ES-I3 (cell line): ENCODE results near the gene ANO1.

Experiments used
- H3K36me3 ChIP-seq: 2 replicates; pipeline ENCODE4 v1.6.1; 2013; ENCODE audit warnings: mild to moderate bottlenecking, low read length, control low read depth, moderate library complexity; ENCODE audit not compliant: insufficient read depth
- H3K4me1 ChIP-seq: 2 replicates; pipeline ENCODE4 v1.6.1; 2013; ENCODE audit warnings: mild to moderate bottlenecking, control low read depth, low read length; ENCODE audit not compliant: insufficient read depth
- H3K9ac ChIP-seq: 2 replicates; pipeline ENCODE4 v1.6.1; 2013; ENCODE audit warnings: low read depth, mild to moderate bottlenecking, low read length, moderate library complexity
- H3K9me3 ChIP-seq: 2 replicates; pipeline ENCODE4 v1.6.1; 2013; ENCODE audit warnings: mild to moderate bottlenecking, low read length, moderate library complexity; ENCODE audit not compliant: control insufficient read depth, insufficient read depth

Gene ANO1

DNA sequence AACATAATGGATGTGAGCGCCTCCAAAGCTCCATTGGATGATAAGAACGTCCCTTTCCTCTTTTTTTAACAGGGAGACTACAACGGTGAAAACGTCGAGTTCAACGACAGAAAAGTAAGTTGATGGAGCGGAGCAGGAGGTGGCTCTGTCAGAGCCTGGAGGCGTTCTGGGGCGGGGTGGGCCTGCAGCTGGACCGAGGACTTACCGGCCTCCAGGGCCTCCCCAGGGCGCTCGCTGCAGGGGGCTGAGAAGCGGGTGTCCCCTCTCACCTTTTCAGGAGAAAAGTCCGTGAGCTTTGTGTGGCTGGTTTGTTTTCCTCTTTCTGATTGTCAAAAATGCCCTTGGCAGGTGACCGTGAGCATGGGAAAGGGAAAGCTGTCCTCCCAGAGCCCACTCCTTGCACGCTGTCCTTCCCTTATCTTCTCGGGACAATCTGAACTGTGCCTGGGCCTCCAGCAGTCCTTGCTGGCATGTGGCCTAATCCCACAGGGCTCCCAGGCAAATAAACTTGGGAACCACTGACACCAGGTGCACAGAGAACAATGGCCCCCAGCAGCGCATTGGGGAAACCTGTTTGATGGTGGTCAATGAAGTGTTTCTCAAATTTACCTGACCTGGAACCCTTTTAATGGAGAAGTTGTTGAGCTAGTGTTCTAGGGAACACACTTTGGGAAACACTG, 38.4 kb downstream of the ANO1 start:
- H3K4me1 ChIP-seq, result peaks cover 5% of the 10 kb centered on the region; the same call in 1 of the 2 replicates
- H3K9ac ChIP-seq, result no peak overlapping the region
- H3K9me3 ChIP-seq, result no peaks in the 10 kb centered on the region
- no peaks in the 10 kb centered on the region for H3K36me3 ChIP-seq

DNA sequence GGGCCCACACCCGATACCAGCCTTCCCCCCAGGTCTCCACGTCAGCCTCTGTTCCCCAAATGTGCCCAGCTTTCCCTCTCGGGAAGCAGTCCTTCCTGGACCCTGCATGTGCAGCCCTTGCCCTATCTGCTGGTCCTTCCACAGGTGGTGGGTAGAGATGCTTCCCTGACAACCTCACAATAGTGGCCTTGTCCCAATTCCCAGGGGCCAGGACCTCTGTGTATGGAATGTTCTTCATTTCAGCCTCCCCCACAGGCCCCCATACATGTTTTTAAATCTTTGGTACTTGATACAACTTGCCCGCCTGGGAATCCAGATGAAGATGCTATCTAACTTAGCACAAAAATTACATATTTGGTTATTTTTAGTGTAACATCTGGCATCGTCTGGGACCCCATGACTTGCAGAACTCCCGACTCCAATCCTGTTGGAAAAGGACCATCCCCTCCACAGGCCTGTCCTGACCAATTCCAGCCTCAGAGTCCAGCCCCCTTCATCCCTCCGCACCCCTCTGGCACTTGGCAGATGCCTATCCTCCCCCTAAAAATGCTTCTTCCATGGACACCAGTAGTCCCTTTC, 39.5 kb downstream of the ANO1 start:
- Histone ChIP-seq H3K4me1 (peaks cover 4% of the 10 kb centered on the region; the same call in 1 of the 2 replicates), H3K36me3 (no peaks in the 10 kb centered on the region)

GRCh38 chr11:70118642-70119041, 40.5 kb downstream of the ANO1 start:
- Histone ChIP-seq H3K9me3 (no peaks in the 10 kb centered on the region), H3K4me1 (peaks cover 14% of the 10 kb centered on the region; the same call in 1 of the 2 replicates), H3K36me3 (no peaks in the 10 kb centered on the region), H3K9ac (no peak overlapping the region)

More for the DNA sequence above, 39.5 kb downstream of the ANO1 start:
- no peaks in the 10 kb centered on the region for H3K9me3 ChIP-seq
- H3K9ac ChIP-seq, result no peak overlapping the region

DNA sequence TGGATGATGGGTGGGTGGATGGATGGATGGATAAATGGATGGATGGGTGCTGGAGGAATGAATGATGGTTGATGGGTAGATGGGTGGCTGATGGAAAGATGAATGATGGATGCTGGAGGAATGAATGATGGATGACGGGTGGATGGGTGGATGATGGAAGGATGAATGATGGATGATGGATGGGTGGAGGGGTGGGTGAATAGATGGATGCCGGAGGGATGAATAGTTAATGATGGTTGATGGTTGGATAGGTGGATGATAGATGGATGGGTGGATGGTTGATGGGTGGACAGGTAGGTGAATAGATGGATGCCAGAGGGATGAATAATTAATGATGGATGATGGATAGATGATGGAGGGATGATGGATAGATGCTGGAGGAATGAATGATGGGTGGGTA, 41.4 kb downstream of the ANO1 start:
- H3K4me1 ChIP-seq, result peaks cover 15% of the 10 kb centered on the region; the same call in 1 of the 2 replicates
- H3K9me3 ChIP-seq, result no peaks in the 10 kb centered on the region
- no peak overlapping the region for H3K9ac ChIP-seq
- H3K36me3 ChIP-seq, result no peaks in the 10 kb centered on the region

- no peaks in the 10 kb centered on the region for H3K9me3 ChIP-seq
- H3K4me1 ChIP-seq, result peaks cover 15% of the 10 kb centered on the region; the same call in 1 of the 2 replicates
- H3K36me3 ChIP-seq, result no peaks in the 10 kb centered on the region
- no peak overlapping the region for H3K9ac ChIP-seq
These were observed 42.6 kb downstream of the ANO1 start for GRCh38 chr11:70120674-70121073.

- Histone ChIP-seq H3K4me1 (peaks cover 16% of the 10 kb centered on the region; the same call in 1 of the 2 replicates), H3K36me3 (no peaks in the 10 kb centered on the region), H3K9me3 (no peaks in the 10 kb centered on the region), H3K9ac (no peak overlapping the region)
These were observed 44.5 kb downstream of the ANO1 start for GRCh38 chr11:70122490-70123198.

DNA sequence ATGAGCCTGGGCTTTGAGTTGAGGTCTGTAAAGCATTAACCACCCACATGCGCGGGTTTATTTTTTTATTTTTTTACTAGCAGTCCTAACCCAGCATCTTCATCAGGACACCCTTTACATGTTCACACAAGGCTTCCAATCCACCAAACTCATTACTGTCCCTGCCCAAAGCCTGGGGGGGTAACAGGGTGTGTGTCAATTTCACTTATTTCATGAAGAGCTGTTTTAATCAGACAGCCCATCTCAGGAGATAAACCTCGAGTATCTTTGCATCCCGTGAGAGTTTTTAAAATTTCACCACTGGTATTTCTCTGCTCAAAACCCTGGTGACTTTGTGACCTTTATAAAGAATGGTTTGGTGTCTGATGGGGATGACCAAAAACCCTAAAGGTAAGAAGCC, 45.6 kb downstream of the ANO1 start:
- Histone ChIP-seq H3K9me3 (no peaks in the 10 kb centered on the region), H3K36me3 (no peaks in the 10 kb centered on the region), H3K4me1 (peaks cover 27% of the 10 kb centered on the region), H3K9ac (no peak overlapping the region)

- Histone ChIP-seq H3K36me3 (no peaks in the 10 kb centered on the region), H3K9me3 (no peaks in the 10 kb centered on the region), H3K9ac (no peak overlapping the region), H3K4me1 (peaks cover 33% of the 10 kb centered on the region)
These were observed 46.3 kb downstream of the ANO1 start for GRCh38 chr11:70124321-70125000.

DNA sequence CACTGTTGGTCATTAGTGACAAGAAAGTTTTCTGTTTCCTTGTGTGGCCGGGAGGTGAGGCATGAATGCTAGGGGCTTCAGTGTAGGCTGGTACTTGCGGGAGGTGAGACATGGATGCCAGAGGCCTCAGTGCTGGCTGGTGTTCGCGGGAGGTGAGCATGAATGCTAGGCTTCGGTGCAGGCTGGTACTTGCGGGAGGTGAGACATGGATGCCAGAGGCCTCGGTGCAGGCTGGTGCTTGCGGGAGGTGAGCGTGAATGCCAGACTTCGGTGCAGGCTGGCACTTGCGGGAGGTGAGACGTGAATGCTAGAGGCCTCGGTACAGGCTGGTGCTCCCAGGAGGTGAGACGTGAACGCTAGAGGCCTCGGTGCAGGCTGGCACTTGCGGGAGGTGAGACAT, 48.4 kb downstream of the ANO1 start:
- Histone ChIP-seq H3K9ac (no peak overlapping the region), H3K36me3 (no peaks in the 10 kb centered on the region), H3K9me3 (no peaks in the 10 kb centered on the region), H3K4me1 (peaks cover 33% of the 10 kb centered on the region)

GRCh38 chr11:70127653-70128434, 49.7 kb downstream of the ANO1 start:
- Histone ChIP-seq H3K9ac (no peak overlapping the region), H3K9me3 (no peaks in the 10 kb centered on the region), H3K4me1 (peaks cover 28% of the 10 kb centered on the region), H3K36me3 (no peaks in the 10 kb centered on the region)

- Histone ChIP-seq H3K36me3 (no peaks in the 10 kb centered on the region), H3K4me1 (peaks cover 21% of the 10 kb centered on the region), H3K9me3 (no peaks in the 10 kb centered on the region), H3K9ac (no peak overlapping the region)
These were observed 50.4 kb downstream of the ANO1 start for GRCh38 chr11:70128435-70128906.

DNA sequence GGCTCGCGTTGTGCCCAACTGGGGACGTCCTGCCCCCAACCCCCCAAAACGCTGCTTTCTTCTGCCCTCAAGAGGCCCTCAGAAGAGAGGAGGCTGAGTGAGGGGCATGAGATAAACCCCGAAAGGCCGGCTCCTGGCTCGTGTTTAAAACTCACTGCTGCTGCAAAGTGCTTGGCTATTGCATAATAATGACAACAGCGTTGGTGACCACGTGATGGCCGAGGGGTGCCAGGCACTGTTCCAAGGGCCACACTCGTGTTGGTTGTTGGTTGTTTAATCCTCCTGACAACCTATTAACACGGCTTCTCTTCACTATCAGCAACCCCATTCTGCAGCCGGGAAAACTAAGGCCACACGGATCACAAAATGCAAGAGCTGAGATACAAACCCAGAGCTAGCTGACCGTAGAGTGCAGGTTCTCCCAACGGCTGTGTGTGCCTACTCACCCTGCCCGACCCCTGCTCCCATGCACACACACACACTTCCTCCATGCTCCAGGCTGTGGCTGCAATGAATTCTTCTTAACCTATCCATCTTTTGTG, 51.0 kb downstream of the ANO1 start:
- no peaks in the 10 kb centered on the region for H3K9me3 ChIP-seq
- H3K36me3 ChIP-seq, result no peaks in the 10 kb centered on the region
- peaks cover 18% of the 10 kb centered on the region for H3K4me1 ChIP-seq
- no peak overlapping the region for H3K9ac ChIP-seq

GRCh38 chr11:70130636-70131035, 52.5 kb downstream of the ANO1 start:
- no peaks in the 10 kb centered on the region for H3K36me3 ChIP-seq
- no peak overlapping the region for H3K9ac ChIP-seq

More at GRCh38 chr11:70130636-70131035, 52.5 kb downstream of the ANO1 start:
- Histone ChIP-seq H3K9me3 (no peaks in the 10 kb centered on the region), H3K4me1 (peaks cover 23% of the 10 kb centered on the region)
